Muscle layer of duodenum (tissue), 2 donors: ENCODE measurements around the gene TAF1.
"Not testable (repeated sequence)": the region's sequence is repeated elsewhere in the genome, so short reads cannot be mapped to it uniquely, and the experiment has no call there.

ENCODE experiments used
- H3K27ac ChIP-seq: one replicate; pipeline ENCODE4 v1.7.0; 2013; ENCODE audit warnings: mild to moderate bottlenecking, low read length
- H3K27me3 ChIP-seq: one replicate; pipeline ENCODE4 v1.7.0; 2013; ENCODE audit warnings: low read depth, mild to moderate bottlenecking, control low read depth, low read length
- H3K36me3 ChIP-seq, 2 donors: one replicate each; pipeline ENCODE4 v1.7.0; 2013; ENCODE audit warnings: low read length in 2 of 2, control low read depth in 1 of 2, mild to moderate bottlenecking in 1 of 2; ENCODE audit not compliant: insufficient read depth in 2 of 2, control insufficient read depth in 1 of 2
- H3K4me1 ChIP-seq, 2 donors: one replicate each; pipeline ENCODE4 v1.7.0; 2013; ENCODE audit warnings: low read length in 2 of 2, mild to moderate bottlenecking in 2 of 2, control low read depth in 1 of 2, moderate library complexity in 1 of 2; ENCODE audit not compliant: insufficient read depth in 2 of 2, control insufficient read depth in 1 of 2
- H3K4me3 ChIP-seq, 2 donors: one replicate each; pipeline ENCODE4 v1.7.0; 2013; ENCODE audit warnings: low read length in 2 of 2, low read depth in 1 of 2, mild to moderate bottlenecking in 1 of 2
- H3K9me3 ChIP-seq, 2 donors: one replicate each; pipeline ENCODE4 v1.7.0; 2013; ENCODE audit warnings: low read length in 2 of 2, control low read depth in 1 of 2, mild to moderate bottlenecking in 1 of 2; ENCODE audit not compliant: control insufficient read depth in 1 of 2
- donor health status: healthy.

TAF1 gene

GRCh38 chrX:71475785-71476540 lies 109.8 kb downstream of the TAF1 start:
- Histone ChIP-seq H3K27me3 (no peaks in the 10 kb centered on the region), H3K9me3 (no peaks in the 10 kb centered on the region), H3K4me3 (no peak overlapping the region), H3K27ac (no peak overlapping the region), H3K36me3 (no peaks in the 10 kb centered on the region), H3K4me1 (no peaks in the 10 kb centered on the region)

- Histone ChIP-seq H3K9me3 (no peaks in the 10 kb centered on the region), H3K4me3 (no peak overlapping the region), H3K4me1 (no peaks in the 10 kb centered on the region), H3K27ac (no peak overlapping the region), H3K36me3 (no peaks in the 10 kb centered on the region), H3K27me3 (no peaks in the 10 kb centered on the region)
These were observed 116.2 kb downstream of the TAF1 start for GRCh38 chrX:71482228-71482958.

- Histone ChIP-seq H3K27ac (no peak overlapping the region), H3K4me1 (no peaks in the 10 kb centered on the region), H3K36me3 (no peaks in the 10 kb centered on the region), H3K9me3 (no peaks in the 10 kb centered on the region), H3K4me3 (no peak overlapping the region), H3K27me3 (no peaks in the 10 kb centered on the region)
These were observed 121.7 kb downstream of the TAF1 start for GRCh38 chrX:71487814-71488213.

- Histone ChIP-seq H3K4me3 (no peak overlapping the region), H3K36me3 (no peaks in the 10 kb centered on the region), H3K27me3 (no peaks in the 10 kb centered on the region), H3K4me1 (no peaks in the 10 kb centered on the region), H3K9me3 (no peaks in the 10 kb centered on the region), H3K27ac (no peak overlapping the region)
These were observed 123.4 kb downstream of the TAF1 start for GRCh38 chrX:71489540-71489939.

- H3K4me3 ChIP-seq = peak overlapping the region; percentile 53 to 78
- H3K27me3 ChIP-seq = no peaks in the 10 kb centered on the region
- no peaks in the 10 kb centered on the region for H3K36me3 ChIP-seq
- H3K27ac ChIP-seq = no peak overlapping the region
- no peaks in the 10 kb centered on the region for H3K4me1 ChIP-seq
- no peaks in the 10 kb centered on the region for H3K9me3 ChIP-seq
These were observed 126.3 kb downstream of the TAF1 start for GRCh38 chrX:71492231-71493065.

- peak overlapping the region; percentile 53 to 78 for H3K4me3 ChIP-seq
- no peaks in the 10 kb centered on the region for H3K4me1 ChIP-seq
- no peaks in the 10 kb centered on the region for H3K27me3 ChIP-seq
- no peaks in the 10 kb centered on the region for H3K36me3 ChIP-seq
- H3K9me3 ChIP-seq = no peaks in the 10 kb centered on the region
- no peak overlapping the region for H3K27ac ChIP-seq
These were observed 127.0 kb downstream of the TAF1 start for GRCh38 chrX:71493111-71493613.

- H3K9me3 ChIP-seq, H3K36me3 ChIP-seq, H3K4me1 ChIP-seq, H3K27ac ChIP-seq, H3K4me3 ChIP-seq, H3K27me3 ChIP-seq: not testable (repeated sequence)
These were observed 129.8 kb downstream of the TAF1 start for GRCh38 chrX:71495979-71496378.

GRCh38 chrX:71496476-71496875 lies 130.3 kb downstream of the TAF1 start:
- no peaks in the 10 kb centered on the region for H3K36me3 ChIP-seq
- no peak overlapping the region for H3K4me3 ChIP-seq
- H3K27me3 ChIP-seq = no peaks in the 10 kb centered on the region
- H3K9me3 ChIP-seq = no peaks in the 10 kb centered on the region
- H3K27ac ChIP-seq = no peak overlapping the region
- no peaks in the 10 kb centered on the region for H3K4me1 ChIP-seq

- H3K9me3 ChIP-seq, H3K4me1 ChIP-seq, H3K36me3 ChIP-seq, H3K27me3 ChIP-seq, H3K4me3 ChIP-seq, H3K27ac ChIP-seq: not testable (repeated sequence)
These were observed 135.9 kb downstream of the TAF1 start for GRCh38 chrX:71502080-71502479.

GRCh38 chrX:71504346-71504745 lies 138.2 kb downstream of the TAF1 start:
- H3K4me1 ChIP-seq = no peaks in the 10 kb centered on the region
- no peak overlapping the region for H3K4me3 ChIP-seq
- no peaks in the 10 kb centered on the region for H3K36me3 ChIP-seq

GRCh38 chrX:71509289-71509688 lies 143.1 kb downstream of the TAF1 start:
- Histone ChIP-seq H3K27me3 (no peaks in the 10 kb centered on the region), H3K27ac (no peak overlapping the region), H3K4me3 (no peak overlapping the region), H3K36me3 (no peaks in the 10 kb centered on the region), H3K4me1 (no peaks in the 10 kb centered on the region), H3K9me3 (no peaks in the 10 kb centered on the region)

More at GRCh38 chrX:71504346-71504745, 138.2 kb downstream of the TAF1 start:
- Histone ChIP-seq H3K9me3 (no peaks in the 10 kb centered on the region), H3K27ac (no peak overlapping the region), H3K27me3 (no peaks in the 10 kb centered on the region)
